Thyroid gland (tissue), 4 donors: ENCODE measurements around the gene EXOC3L1.

Source experiments
- POLR2A ChIP-seq, 2 donors: fragments of 450-650 bp; IDR thresholded peaks; one replicate each; pipeline ENCODE4 v1.6.1; 2017; ENCODE audit warnings: antibody characterized with exemption in 2 of 2, mild to moderate bottlenecking in 2 of 2, moderate library complexity in 1 of 2
- TF ChIP-seq, protein P1 (sequence below), 6 experiments: fragments of 200-600 bp in 3 of 6; fragments of 450-650 bp in 3 of 6; sonication (generic) in 3 of 6; IDR thresholded peaks; one replicate each; pipeline ENCODE4 v1.5.1; 2016 to 2019; ENCODE audit warnings: antibody characterized with exemption in 6 of 6, mild to moderate bottlenecking in 2 of 6, inconsistent platforms in 1 of 6, moderate library complexity in 1 of 6

GRCh38 chr16:67183627-67184452 is 6.1 kb downstream of the EXOC3L1 start, which contains the start of gene MATCAP1:
- TF ChIP-seq, protein P1, sequence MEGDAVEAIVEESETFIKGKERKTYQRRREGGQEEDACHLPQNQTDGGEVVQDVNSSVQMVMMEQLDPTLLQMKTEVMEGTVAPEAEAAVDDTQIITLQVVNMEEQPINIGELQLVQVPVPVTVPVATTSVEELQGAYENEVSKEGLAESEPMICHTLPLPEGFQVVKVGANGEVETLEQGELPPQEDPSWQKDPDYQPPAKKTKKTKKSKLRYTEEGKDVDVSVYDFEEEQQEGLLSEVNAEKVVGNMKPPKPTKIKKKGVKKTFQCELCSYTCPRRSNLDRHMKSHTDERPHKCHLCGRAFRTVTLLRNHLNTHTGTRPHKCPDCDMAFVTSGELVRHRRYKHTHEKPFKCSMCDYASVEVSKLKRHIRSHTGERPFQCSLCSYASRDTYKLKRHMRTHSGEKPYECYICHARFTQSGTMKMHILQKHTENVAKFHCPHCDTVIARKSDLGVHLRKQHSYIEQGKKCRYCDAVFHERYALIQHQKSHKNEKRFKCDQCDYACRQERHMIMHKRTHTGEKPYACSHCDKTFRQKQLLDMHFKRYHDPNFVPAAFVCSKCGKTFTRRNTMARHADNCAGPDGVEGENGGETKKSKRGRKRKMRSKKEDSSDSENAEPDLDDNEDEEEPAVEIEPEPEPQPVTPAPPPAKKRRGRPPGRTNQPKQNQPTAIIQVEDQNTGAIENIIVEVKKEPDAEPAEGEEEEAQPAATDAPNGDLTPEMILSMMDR (IDR thresholded peaks at IDR 0.05): no peak
- TF ChIP-seq POLR2A (IDR thresholded peaks at IDR 0.05): peak in 1 of 2 donors; percentile 70
